Measurements from ENCODE around the gene ANXA2R. TPM values are rescaled to one million over a fixed set of nuclear protein-coding genes. Genes with fewer than 3 reads are reported as not detected.

Gene ANXA2R
- total and polyA plus RNA-seq, 9 of the 15 experiments (the other 6 are each of a cell fraction or from before 2014, with no cell fraction given), result 2.1 to 4.8 (median 3.4) TPM

DNA sequence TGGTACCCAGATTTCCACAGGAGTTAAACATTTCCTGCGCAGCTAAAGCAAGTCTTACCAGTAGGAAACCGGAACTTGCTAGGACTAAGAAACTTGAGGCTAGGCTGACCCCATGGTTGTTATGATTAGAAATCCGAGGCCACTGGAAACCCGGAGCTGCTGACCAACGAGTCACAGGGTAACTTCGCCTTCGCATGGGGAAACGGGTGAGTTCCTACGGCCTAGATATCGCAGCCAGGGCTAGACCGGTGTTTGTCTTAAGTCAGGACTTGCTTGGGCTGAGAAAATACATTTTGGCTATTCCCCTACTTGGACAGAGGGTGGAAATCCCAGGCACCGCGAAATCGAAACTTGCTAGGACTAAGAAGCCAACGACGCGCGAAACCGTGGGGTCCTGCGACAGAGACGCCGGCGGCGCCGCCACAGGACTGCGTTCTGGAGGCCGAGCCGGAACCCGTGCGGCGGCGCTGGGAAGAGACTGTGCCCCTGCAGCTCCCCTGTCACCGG, 1.6 kb upstream of the ANXA2R start (continued):
- TF ChIP-seq, protein P1, sequence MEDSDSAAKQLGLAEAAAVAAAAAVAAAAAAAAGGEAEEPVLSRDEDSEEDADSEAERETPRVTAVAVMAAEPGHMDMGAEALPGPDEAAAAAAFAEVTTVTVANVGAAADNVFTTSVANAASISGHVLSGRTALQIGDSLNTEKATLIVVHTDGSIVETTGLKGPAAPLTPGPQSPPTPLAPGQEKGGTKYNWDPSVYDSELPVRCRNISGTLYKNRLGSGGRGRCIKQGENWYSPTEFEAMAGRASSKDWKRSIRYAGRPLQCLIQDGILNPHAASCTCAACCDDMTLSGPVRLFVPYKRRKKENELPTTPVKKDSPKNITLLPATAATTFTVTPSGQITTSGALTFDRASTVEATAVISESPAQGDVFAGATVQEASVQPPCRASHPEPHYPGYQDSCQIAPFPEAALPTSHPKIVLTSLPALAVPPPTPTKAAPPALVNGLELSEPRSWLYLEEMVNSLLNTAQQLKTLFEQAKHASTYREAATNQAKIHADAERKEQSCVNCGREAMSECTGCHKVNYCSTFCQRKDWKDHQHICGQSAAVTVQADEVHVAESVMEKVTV (CRISPR knock-in tag; IDR thresholded peaks at IDR 0.05), result peak; percentile 30; the same call in 1 of the 2 replicates
- TF ChIP-seq MAZ (CRISPR knock-in tag; conservative IDR thresholded peaks at IDR 0.05 in 1 of 2, IDR thresholded peaks at IDR 0.05 in 1 of 2), result peak in 1 of 2 experiments; percentile 29; a peak in 1 of 4 replicates
- no peak for TF ChIP-seq ZNF444 (CRISPR knock-in tag; IDR thresholded peaks at IDR 0.05)
- TF ChIP-seq TAF1 (IDR thresholded peaks at IDR 0.05; ENCODE audit: control insufficient read depth, extremely low read depth, insufficient read depth, low read length, severe bottlenecking), result peak; percentile 28
- TF ChIP-seq IRF2 (CRISPR knock-in tag; IDR thresholded peaks at IDR 0.05), result no peak
- TF ChIP-seq, protein P2, sequence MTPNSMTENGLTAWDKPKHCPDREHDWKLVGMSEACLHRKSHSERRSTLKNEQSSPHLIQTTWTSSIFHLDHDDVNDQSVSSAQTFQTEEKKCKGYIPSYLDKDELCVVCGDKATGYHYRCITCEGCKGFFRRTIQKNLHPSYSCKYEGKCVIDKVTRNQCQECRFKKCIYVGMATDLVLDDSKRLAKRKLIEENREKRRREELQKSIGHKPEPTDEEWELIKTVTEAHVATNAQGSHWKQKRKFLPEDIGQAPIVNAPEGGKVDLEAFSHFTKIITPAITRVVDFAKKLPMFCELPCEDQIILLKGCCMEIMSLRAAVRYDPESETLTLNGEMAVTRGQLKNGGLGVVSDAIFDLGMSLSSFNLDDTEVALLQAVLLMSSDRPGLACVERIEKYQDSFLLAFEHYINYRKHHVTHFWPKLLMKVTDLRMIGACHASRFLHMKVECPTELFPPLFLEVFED (CRISPR knock-in tag; conservative IDR thresholded peaks at IDR 0.05), result no peak
- TF ChIP-seq MTA2 (IDR thresholded peaks at IDR 0.05; ENCODE audit: low read depth), result peak; percentile 5; the same call in 1 of the 2 replicates
- TF ChIP-seq, protein P3, sequence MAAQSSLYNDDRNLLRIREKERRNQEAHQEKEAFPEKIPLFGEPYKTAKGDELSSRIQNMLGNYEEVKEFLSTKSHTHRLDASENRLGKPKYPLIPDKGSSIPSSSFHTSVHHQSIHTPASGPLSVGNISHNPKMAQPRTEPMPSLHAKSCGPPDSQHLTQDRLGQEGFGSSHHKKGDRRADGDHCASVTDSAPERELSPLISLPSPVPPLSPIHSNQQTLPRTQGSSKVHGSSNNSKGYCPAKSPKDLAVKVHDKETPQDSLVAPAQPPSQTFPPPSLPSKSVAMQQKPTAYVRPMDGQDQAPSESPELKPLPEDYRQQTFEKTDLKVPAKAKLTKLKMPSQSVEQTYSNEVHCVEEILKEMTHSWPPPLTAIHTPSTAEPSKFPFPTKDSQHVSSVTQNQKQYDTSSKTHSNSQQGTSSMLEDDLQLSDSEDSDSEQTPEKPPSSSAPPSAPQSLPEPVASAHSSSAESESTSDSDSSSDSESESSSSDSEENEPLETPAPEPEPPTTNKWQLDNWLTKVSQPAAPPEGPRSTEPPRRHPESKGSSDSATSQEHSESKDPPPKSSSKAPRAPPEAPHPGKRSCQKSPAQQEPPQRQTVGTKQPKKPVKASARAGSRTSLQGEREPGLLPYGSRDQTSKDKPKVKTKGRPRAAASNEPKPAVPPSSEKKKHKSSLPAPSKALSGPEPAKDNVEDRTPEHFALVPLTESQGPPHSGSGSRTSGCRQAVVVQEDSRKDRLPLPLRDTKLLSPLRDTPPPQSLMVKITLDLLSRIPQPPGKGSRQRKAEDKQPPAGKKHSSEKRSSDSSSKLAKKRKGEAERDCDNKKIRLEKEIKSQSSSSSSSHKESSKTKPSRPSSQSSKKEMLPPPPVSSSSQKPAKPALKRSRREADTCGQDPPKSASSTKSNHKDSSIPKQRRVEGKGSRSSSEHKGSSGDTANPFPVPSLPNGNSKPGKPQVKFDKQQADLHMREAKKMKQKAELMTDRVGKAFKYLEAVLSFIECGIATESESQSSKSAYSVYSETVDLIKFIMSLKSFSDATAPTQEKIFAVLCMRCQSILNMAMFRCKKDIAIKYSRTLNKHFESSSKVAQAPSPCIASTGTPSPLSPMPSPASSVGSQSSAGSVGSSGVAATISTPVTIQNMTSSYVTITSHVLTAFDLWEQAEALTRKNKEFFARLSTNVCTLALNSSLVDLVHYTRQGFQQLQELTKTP (IDR thresholded peaks at IDR 0.05; ENCODE audit: low read depth in 1 of 2, partially characterized antibody in 2 of 2), result peak in 1 of 2 experiments; percentile 70
- TF ChIP-seq PYGO2 (tag; IDR thresholded peaks at IDR 0.05), result no peak
- TF ChIP-seq, protein P4, sequence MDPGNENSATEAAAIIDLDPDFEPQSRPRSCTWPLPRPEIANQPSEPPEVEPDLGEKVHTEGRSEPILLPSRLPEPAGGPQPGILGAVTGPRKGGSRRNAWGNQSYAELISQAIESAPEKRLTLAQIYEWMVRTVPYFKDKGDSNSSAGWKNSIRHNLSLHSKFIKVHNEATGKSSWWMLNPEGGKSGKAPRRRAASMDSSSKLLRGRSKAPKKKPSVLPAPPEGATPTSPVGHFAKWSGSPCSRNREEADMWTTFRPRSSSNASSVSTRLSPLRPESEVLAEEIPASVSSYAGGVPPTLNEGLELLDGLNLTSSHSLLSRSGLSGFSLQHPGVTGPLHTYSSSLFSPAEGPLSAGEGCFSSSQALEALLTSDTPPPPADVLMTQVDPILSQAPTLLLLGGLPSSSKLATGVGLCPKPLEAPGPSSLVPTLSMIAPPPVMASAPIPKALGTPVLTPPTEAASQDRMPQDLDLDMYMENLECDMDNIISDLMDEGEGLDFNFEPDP (CRISPR knock-in tag; IDR thresholded peaks at IDR 0.05), result 0 out of 2 replicates have a peak, but pooled peaks have one; percentile 26
- TF ChIP-seq HCFC1 (IDR thresholded peaks at IDR 0.05; ENCODE audit: low read depth, low read length), result no peak
- TF ChIP-seq XRCC4 (IDR thresholded peaks at IDR 0.05; ENCODE audit: extremely low read depth, insufficient read depth, insufficient read length), result no peak
- TF ChIP-seq SUPT5H (IDR thresholded peaks at IDR 0.05), result 0 out of 2 replicates have a peak, but pooled peaks have one; percentile 44

Data from K562 (cell line).